ENCODE measurements around the gene ARMS2. TPM values are rescaled to one million over a fixed set of nuclear protein-coding genes. Genes with fewer than 3 reads are reported as not detected.
A peak's percentile ranks its signal among the peaks of the same experiment; 100 is the strongest.

The ARMS2 gene
- total RNA-seq, 1 donor, result not detected

DNA sequence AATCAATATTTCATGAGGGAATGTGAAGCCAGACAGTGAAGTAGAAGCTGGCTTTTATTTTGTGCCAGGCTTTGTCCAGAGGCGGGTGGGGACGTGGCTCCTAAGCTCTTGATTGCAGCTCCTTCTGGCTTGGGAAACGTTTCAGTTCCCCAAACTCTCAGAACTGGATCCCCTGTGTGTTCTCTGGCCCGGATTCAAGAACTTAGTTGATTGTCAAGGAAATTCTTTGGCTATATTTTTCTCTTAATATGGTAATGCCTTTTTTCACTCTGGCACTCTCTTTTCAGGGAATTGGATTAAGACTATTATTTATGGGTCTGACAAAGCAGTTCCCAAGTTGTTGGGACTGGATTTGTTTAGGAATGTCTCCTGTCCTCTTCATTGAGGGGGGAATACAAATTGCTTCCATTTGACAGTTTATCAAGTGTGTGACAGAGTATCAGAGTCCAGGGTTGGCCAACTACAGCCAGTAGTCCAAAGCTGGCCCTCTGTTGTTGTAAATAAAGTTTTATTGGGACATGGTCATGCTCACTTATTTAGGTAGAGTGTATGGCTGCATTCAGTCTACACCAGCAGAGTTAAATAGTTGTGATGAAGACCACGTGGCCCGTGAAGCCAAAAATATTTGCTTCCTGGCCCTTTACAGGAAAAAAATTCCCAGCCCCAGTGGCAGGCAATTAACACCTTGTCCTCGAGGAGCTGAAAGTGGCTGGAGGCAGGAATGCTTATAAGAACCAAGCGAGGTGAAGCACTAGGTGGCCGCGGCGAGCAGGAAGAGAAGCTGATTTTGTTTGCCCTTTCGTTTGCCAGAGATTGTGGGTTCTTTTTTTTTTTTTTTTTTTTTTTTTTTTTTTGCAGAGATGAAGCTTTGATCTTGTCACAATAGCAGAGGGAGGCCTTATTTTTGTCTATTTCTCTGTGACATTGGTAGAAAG is 41.2 kb downstream of the ARMS2 start:
- peak; percentile 93 for DNase-seq (ENCODE audit: low read depth)
- no peak overlapping the region for H3K4me3 ChIP-seq (ENCODE audit: low read depth, low read length)

GRCh38 chr10:122497241-122497640 is 42.8 kb downstream of the ARMS2 start:
- no peak for DNase-seq (ENCODE audit: low read depth)
- TF ChIP-seq, protein P1, sequence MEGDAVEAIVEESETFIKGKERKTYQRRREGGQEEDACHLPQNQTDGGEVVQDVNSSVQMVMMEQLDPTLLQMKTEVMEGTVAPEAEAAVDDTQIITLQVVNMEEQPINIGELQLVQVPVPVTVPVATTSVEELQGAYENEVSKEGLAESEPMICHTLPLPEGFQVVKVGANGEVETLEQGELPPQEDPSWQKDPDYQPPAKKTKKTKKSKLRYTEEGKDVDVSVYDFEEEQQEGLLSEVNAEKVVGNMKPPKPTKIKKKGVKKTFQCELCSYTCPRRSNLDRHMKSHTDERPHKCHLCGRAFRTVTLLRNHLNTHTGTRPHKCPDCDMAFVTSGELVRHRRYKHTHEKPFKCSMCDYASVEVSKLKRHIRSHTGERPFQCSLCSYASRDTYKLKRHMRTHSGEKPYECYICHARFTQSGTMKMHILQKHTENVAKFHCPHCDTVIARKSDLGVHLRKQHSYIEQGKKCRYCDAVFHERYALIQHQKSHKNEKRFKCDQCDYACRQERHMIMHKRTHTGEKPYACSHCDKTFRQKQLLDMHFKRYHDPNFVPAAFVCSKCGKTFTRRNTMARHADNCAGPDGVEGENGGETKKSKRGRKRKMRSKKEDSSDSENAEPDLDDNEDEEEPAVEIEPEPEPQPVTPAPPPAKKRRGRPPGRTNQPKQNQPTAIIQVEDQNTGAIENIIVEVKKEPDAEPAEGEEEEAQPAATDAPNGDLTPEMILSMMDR (IDR thresholded peaks at IDR 0.05; ENCODE audit: insufficient read depth, low read length), result no peak
- H3K4me3 ChIP-seq (ENCODE audit: low read depth, low read length), result no peak overlapping the region

More for the DNA sequence above, 41.2 kb downstream of the ARMS2 start:
- TF ChIP-seq, protein P1 (IDR thresholded peaks at IDR 0.05; ENCODE audit: insufficient read depth, low read length), result no peak

DNA sequence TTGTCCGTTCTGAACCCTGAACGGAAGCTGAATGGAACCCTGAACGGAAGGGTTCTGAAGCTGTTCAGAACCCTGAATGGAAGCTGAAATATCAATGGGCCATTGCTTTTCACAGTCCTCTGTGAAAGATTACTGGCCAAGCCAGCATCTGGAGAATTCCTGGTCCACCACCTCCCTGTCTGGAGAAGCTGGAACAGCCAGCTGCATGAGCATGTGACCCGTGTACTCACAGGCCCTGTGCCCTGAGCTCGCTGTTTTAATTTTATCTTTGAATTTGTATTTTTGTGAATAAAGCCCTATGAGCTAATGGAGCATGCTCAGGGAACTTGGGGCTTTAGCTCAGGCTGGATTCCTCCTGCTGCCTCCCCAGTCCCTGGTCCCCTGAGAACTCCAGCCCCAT is 44.1 kb downstream of the ARMS2 start:
- peak; percentile 58 for DNase-seq (ENCODE audit: low read depth)
- TF ChIP-seq, protein P1 (IDR thresholded peaks at IDR 0.05; ENCODE audit: insufficient read depth, low read length), result no peak
- H3K4me3 ChIP-seq (ENCODE audit: low read depth, low read length), result no peak overlapping the region

GRCh38 chr10:122499012-122499411 is 44.6 kb downstream of the ARMS2 start:
- TF ChIP-seq, protein P1 (IDR thresholded peaks at IDR 0.05; ENCODE audit: insufficient read depth, low read length), result no peak

GRCh38 chr10:122499491-122499941 is 45.1 kb downstream of the ARMS2 start:
- TF ChIP-seq, protein P1 (IDR thresholded peaks at IDR 0.05; ENCODE audit: insufficient read depth, low read length), result no peak
- H3K4me3 ChIP-seq (ENCODE audit: low read depth, low read length), result no peak overlapping the region
- DNase-seq (ENCODE audit: low read depth), result peak; percentile 88

More at GRCh38 chr10:122499012-122499411, 44.6 kb downstream of the ARMS2 start:
- DNase-seq (ENCODE audit: low read depth), result no peak
- no peak overlapping the region for H3K4me3 ChIP-seq (ENCODE audit: low read depth, low read length)

DNA sequence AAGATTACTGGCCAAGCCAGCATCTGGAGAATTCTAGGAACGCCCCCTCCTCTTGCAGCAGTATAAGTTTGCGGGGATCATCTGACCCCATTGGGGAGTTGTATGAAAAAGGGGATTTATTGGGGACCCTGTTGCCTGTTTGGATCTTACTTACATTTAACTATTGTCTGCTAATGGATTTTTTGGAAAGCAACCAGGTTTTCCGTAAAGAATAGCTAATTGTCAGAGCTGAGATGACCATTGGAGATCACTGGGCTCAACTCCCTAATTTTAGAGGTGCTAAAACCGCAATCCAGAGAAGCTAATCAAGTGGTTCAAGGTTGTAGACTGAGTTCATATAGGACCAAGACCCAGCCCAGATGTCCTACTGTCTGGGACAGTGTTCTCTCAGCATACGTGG is 45.7 kb downstream of the ARMS2 start:
- no peak for DNase-seq (ENCODE audit: low read depth)
- TF ChIP-seq, protein P1 (IDR thresholded peaks at IDR 0.05; ENCODE audit: insufficient read depth, low read length), result no peak
- H3K4me3 ChIP-seq (ENCODE audit: low read depth, low read length), result no peak overlapping the region
